ENCODE results near the gene TNKS2.
"Not testable (repeated sequence)": the region's sequence is repeated elsewhere in the genome, so short reads cannot be mapped to it uniquely, and the experiment has no call there.

TNKS2 gene

GRCh38 chr10:91879515-91880170 lies 81.4 kb downstream of the TNKS2 start:
- DNase-seq: no peak

GRCh38 chr10:91880310-91880709 lies 82.1 kb downstream of the TNKS2 start:
- DNase-seq: no peak

GRCh38 chr10:91883549-91884444 lies 85.6 kb downstream of the TNKS2 start:
- DNase-seq: no peak

- no peak for DNase-seq
Measured at GRCh38 chr10:91884536-91884935, 86.3 kb downstream of the TNKS2 start.

- no peak for DNase-seq
Measured at GRCh38 chr10:91885362-91886079, 87.3 kb downstream of the TNKS2 start.

GRCh38 chr10:91886954-91887271 lies 88.7 kb downstream of the TNKS2 start:
- DNase-seq: no peak

- no peak for DNase-seq
Measured at GRCh38 chr10:91887272-91888076, 89.2 kb downstream of the TNKS2 start.

- no peak for DNase-seq
Measured at GRCh38 chr10:91891125-91892001, 93.1 kb downstream of the TNKS2 start.

GRCh38 chr10:91893051-91893450 lies 94.8 kb downstream of the TNKS2 start:
- DNase-seq: no peak

GRCh38 chr10:91894261-91894685 lies 96.0 kb downstream of the TNKS2 start:
- DNase-seq: not testable (repeated sequence)

GRCh38 chr10:91896212-91896756 lies 98.1 kb downstream of the TNKS2 start:
- DNase-seq: no peak

GRCh38 chr10:91897421-91897820 lies 99.2 kb downstream of the TNKS2 start:
- DNase-seq: no peak

GRCh38 chr10:91901784-91902677 lies 103.8 kb downstream of the TNKS2 start:
- DNase-seq: no peak

GRCh38 chr10:91907033-91907594 lies 108.9 kb downstream of the TNKS2 start:
- no peak for DNase-seq

GRCh38 chr10:91907914-91908336 lies 109.7 kb downstream of the TNKS2 start:
- no peak for DNase-seq

- DNase-seq: no peak
Measured at GRCh38 chr10:91908337-91909116, 110.3 kb downstream of the TNKS2 start.

- DNase-seq: peak; percentile 31
Measured at GRCh38 chr10:91909117-91909677, 111.0 kb downstream of the TNKS2 start, which contains the start of gene FGFBP3. TSS of gene FGFBP3 (minus strand) at chr10:91909486. CDS start at chr10:91908969, 517 bp downstream.

- no peak for DNase-seq
Measured at GRCh38 chr10:91910467-91910866, 112.2 kb downstream of the TNKS2 start.
